GM21367 (cell line): Measurements from ENCODE around the gene TBC1D17.
"Not testable (repeated sequence)": the region's sequence is repeated elsewhere in the genome, so short reads cannot be mapped to it uniquely, and the experiment has no call there.

Experiments
- ATAC-seq: cut with Tn5 transposase; IDR thresholded peaks from one replicate; pipeline ENCODE4 v1.9.1; 2021; ENCODE audit not compliant: unreplicated experiment

TBC1D17 gene

GRCh38 chr19:49916839-49917733, 39.6 kb downstream of the TBC1D17 start:
- no peak for ATAC-seq

DNA sequence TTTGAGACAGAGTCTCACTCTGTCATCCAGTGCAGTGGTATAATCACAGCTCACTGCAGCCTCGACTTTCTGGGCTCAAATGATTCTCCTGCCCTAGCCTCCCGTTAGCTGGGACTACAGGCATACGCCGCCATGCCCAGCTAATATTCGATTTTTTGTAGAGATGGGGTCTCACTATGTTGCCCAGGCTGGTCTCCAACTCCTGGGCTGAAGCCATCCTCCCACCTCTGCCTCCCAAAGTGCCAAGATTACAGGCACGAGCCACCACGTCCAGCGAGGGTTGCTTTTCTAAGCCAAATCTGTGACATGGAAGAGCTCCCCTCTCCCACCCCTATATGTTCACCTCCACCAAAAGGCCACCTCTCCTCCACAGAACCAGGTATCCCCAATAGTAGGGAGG, 40.6 kb downstream of the TBC1D17 start:
- ATAC-seq: no peak

DNA sequence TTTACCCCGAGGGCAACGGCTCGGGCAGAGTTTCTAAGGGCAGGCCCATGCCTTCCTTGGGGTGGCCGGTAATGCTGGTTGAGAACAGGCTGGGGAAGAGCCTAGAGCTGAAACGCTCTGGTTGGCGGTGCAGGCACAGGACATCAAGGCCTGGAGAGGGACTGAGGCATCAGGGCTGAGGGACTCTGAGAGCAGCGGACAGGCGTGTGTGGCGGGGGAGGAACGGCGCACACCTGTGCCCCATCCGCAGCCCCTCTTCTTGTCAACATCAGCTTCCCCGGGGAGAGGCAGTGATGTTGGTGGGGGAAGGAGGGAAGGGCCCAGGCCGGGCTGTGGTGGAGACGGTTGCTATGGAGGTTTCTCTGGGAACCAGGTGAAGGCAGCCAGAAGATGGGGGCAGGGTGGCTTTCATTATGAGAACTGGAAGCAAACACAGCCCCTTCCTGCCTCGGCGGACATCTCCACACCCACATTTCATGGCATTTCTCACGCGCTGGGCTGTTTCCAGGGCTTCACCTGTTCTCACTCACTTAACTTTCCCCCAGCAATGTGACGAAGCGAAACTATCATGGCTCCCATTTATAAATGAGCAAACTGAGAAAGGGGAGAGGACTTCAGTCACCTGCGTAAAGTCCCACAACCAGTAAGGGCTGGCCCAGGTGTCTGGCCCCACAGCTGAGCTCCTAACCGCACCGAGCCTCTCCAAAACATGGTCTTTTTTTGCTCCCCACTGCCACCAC, 43.3 kb downstream of the TBC1D17 start:
- ATAC-seq: no peak

DNA sequence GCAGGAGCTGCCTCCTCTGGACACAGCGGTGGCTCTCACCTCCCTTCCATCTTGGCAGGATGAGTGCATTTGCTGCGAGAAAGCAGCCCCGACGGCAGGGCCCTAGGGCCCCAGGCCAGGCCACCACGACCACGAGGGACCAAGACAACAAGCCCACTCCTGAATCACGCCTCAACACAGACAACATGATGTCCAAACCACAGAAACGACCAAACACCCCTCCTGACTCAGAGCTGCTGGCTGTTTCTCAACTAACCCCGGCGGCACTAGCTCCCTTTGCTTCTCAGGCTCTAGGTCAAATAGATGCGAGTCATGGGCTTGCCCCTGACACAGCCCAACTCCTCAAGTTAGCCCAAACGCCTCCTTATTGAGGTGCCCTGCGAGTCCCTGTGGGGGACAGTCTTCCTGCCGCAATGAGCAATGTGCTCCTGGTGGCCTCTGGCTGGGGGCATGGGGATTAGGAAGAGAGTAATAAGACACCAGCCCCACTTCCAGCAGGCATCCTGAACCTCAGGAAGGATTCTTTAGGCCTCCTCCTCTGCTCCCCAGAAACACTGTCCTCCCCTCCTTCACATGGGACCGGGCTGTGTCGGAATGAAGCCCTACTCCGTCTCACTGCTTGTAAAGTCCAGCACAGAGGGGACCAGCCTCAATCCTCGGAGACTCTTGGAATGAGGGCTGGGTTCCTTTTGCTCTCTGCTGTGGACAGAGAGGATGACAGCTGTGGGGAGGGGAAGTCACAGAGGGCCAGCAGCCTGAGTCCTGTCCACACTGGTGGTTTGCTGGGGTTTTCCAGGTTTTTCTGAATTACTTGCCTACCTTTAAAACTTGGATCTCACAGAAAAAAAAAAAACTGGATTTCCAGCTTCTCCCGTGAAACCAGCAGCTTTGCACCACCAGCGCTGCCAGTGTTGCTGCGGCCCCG, 44.6 kb downstream of the TBC1D17 start:
- ATAC-seq: no peak

DNA sequence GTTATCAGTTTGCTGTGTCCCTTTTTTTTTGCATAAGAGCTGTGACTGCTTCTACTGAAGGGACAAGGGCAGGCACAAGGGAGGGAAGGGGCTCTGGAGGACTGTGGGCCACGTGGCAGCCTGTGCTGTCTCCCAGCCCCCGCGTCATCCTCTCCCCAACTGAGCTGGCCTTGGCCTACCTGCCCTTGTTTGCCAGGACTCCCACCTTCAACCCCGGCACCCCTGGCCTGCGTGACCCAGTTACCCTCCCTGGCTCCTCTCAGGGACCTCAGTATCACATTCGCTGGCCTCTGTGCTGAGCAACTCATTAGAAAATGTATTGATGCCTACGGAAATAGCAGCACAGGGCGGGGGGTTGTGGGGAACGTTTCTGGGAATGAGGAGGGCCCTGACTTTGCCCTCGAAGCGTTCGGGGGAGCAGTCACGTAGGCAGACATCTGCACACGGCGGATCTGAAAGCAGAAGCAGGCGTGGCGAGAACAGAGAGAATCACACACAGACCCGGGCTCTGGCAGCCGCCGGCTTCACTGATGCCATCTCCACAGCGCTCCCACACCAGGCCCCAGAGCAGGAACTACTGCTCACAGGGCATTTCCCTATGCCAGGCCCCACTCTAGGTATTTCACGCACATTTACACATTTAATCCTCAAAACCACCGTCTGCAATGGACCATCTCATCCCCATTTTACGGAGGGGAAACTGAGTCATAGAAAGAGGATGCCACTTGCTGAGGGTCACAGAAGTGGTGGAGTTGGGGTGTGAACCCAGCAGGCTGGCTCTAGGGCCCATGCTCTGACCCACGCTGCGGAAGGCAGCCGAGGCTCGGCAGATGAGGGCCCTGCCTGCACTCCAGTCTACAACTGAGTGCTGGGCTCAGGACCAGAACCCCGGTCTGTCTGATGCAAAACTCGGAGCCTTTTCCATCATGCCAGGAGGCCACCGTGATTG, 45.8 kb downstream of the TBC1D17 start:
- ATAC-seq: no peak

- ATAC-seq: no peak
Measured at GRCh38 chr19:49924004-49924880, 46.7 kb downstream of the TBC1D17 start.

DNA sequence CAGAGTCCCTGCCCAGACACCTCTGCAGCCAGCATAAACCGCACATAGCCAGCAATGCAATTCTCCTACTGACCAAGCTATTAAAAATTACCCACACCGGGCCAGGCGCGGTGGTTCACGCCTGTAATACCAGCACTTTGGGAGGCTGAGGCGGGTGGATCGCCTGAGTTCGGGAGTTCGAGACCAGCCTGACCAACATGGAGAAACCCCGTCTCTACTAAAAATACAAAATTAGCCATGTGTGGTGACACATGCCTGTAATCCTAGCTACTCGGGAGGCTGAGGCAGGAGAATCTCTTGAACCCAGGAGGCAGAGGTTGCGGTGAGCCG, 47.3 kb downstream of the TBC1D17 start:
- ATAC-seq: not testable (repeated sequence)

GRCh38 chr19:49925486-49925885, 48.0 kb downstream of the TBC1D17 start:
- no peak for ATAC-seq

GRCh38 chr19:49926515-49926914, 49.0 kb downstream of the TBC1D17 start:
- no peak for ATAC-seq

- ATAC-seq: no peak
Measured at GRCh38 chr19:49927526-49928264, 50.2 kb downstream of the TBC1D17 start.

GRCh38 chr19:49929121-49929610, 51.7 kb downstream of the TBC1D17 start, which contains the start of the genes ATF5 and NUP62:
TSS of gene ATF5 (plus strand) at chr19:49929205. CDS start at chr19:49930851, 1,646 bp downstream.
TSS of gene NUP62 (minus strand) at chr19:49929504. CDS start at chr19:49909807, 19,697 bp downstream.
- ATAC-seq: peak; percentile 31

DNA sequence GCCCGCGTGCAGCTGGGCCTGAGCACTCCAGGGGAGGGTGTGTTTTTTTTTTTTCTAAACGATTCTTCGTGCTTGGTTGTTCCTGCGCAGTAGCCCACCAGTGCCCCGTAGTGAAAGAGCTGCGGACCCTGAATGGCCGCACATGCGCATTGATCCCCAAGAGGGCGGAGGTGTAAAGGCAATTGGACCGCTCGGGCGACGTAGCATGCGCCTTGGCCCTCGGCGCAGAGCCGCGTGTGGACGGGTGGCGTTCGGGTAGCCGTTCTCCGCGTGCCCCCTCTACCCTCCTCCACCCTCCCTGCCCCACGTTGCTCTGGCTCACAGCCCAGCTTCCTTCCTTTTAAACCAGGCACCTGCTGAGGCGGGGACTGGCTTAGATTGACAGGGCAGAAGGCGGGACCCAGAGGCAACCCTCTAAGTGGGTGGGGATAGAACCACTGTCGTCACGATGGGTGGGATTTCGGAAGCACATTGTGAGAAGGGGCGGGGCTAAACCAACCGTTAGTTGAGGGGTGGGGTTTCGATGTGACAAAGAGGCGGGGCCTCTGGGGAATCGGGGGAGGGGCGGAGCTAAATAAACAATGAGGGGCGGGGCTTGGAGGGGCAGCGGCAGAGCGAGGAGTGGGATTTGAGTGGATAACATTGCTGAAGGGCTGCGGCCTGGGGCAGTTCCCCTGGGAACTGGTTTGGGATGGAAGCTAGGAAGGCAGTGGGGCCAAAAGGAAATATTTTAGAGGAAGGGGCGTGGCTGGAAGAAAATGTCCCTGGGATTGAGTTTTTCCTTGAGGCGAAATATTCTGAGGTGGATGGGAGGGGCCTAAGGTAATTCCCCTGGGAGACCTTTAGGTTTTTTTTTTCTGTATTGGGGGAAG, 52.3 kb downstream of the TBC1D17 start:
- peak; percentile 54 for ATAC-seq

GRCh38 chr19:49930483-49931011, 53.0 kb downstream of the TBC1D17 start:
- ATAC-seq: no peak

DNA sequence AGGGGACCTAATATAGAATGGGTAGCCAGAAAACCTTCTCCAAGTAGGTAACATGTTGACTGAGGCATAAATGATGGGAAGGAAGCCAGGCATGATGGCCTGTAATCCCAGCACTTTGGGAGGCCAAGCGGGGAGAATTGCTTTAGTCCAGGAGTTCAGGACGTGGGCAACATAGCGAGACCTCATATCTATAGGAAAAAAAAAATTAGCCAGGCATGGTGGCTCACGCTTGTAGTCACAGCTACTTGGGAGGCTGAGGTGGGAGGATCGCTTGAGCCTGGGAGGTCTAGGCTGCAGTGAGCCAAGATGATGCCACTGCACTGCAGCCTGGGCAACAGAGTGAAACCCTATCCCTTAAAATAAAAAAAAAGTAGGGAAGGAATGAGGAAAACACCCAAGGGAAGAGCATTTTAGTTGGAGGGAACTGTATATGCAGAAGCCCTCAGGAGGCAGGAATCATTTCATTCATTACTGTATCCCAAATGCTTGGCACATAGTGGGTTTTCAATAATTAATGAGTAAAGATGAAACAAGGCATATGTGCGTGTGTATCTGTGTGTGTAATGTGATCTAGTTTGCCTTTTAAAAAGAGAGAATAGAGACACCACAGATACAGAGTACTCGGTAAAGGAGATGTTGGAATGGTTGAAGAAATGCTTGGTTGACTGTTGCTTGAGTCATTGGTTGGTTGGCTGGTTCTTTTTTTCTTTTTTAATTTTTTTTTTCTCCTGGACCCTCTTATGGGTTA, 54.0 kb downstream of the TBC1D17 start:
- ATAC-seq: no peak

- ATAC-seq: no peak
Measured at GRCh38 chr19:49932041-49932451, 54.5 kb downstream of the TBC1D17 start.

DNA sequence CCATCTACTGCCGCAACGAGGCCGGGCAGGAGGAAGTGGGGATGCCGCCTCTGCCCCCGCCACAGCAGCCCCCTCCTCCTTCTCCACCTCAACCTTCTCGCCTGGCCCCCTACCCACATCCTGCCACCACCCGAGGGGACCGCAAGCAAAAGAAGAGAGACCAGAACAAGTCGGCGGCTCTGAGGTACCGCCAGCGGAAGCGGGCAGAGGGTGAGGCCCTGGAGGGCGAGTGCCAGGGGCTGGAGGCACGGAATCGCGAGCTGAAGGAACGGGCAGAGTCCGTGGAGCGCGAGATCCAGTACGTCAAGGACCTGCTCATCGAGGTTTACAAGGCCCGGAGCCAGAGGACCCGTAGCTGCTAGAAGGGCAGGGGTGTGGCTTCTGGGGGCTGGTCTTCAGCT, 55.2 kb downstream of the TBC1D17 start:
- no peak for ATAC-seq
